HG03432 (cell line): ENCODE results near the gene DGKK.

Experiments used
- ATAC-seq: cut with Tn5 transposase; IDR thresholded peaks from one replicate; pipeline ENCODE4 v1.9.1; 2021; ENCODE audit warnings: mild to moderate bottlenecking, moderate library complexity; ENCODE audit not compliant: unreplicated experiment

DGKK gene

GRCh38 chrX:50470103-50471031 is at the start of gene DGKK:
DGKK (minus strand) TSS chrX:50470825; CDS start chrX:50470678, 147 bp downstream.
- ATAC-seq = no peak

DNA sequence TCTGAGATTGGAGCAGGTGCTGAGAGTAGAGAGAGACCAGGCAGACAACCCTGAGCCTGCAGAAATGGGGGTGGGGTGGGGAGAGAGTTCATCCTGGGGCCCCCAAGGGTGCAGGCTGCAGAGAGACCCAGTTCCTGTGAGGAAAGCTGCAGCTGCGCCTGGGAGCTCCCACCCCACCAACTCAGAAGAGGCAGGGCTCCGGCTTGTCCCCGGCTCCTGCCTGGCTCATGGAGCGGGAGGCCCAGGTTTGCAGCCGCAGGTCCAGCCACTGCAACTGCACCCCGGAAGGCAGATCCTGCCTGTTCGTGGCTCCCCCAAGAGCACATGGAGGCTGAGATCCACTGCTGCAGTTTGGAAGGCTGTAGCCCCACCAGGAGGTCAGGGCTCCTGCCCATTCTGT is 44.2 kb upstream of the DGKK start:
- no peak for ATAC-seq

DNA sequence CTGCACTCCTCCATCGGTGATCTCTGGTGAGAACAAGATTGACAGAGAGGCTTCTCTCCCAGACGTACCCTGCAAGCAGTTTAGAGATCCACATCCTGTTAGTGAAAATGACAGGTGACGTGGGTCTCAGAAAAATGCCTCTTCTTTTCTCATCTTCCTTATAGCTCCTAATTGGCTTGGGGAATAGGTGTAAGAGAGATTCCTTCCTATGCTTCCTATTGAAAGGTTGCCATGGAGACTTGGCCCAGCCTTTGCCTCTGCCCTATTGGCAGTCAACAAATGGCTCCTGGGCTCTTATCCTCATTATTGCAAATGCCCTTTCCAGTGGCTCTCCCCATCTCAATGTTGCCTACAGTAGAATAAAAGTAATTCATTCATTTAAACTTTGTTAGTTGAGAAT is 26.5 kb upstream of the DGKK start:
- ATAC-seq = no peak

DNA sequence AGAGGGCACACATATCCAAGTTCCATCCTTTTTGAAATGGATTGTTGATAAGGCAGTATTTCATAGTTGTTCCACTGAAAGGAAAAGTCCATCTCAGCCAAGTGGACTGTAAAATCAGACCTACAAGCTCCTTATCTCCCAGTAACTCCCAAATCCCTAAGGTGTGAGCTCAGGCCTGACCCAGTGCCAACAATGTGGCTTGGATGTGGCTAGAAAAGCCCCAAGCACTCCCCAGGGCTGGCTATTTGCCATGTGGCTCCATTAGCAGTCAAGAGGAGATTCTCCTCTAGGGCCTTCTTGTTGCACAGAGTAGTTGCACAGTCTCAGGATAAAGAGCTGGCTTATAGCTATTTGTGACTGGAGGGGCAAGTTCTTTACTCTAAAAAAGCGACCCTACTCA is 25.0 kb upstream of the DGKK start:
- ATAC-seq = no peak

GRCh38 chrX:50492720-50493119 is 22.1 kb upstream of the DGKK start:
- no peak for ATAC-seq

DNA sequence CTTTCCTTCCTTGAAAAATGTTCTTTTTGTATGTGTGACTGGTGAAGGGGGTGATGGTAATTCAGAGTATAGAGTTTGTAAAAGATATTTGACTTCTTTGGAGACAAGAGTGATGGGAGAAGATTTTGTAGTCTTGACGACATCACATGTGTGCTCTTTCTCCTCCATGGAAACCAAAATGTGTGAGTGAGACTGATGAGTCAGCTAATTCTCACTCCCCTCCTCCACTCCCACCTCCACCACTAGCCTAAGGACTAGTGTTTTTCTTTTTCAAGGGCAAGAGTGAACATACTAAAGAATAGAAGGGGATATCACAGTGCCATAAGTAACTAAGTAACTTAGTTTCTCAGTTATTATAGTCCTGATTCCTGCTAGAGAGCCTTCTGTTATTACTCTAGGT is 14.0 kb upstream of the DGKK start:
- no peak for ATAC-seq

- ATAC-seq = no peak
Observed at GRCh38 chrX:50483283-50483682, 12.7 kb upstream of the DGKK start.

DNA sequence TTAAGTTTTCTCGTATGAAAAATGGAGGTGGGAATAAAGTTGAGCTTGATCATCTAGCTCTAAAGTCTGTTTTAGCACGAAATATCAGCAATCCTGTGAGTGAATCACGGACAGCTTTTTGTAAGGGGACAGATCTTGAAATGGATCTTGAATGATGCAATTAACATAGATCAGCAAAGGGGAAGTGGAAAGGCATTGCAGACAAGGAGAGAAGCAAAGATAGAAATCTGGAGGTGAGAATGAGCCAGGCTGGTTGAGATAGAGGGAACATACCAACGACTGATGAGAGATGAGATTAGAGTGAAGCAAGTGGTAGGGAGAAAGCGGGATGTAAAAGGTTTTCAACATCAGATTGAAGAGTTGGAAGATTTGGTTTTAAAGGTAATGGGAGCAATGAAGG is 4.6 kb upstream of the DGKK start:
- no peak for ATAC-seq

DNA sequence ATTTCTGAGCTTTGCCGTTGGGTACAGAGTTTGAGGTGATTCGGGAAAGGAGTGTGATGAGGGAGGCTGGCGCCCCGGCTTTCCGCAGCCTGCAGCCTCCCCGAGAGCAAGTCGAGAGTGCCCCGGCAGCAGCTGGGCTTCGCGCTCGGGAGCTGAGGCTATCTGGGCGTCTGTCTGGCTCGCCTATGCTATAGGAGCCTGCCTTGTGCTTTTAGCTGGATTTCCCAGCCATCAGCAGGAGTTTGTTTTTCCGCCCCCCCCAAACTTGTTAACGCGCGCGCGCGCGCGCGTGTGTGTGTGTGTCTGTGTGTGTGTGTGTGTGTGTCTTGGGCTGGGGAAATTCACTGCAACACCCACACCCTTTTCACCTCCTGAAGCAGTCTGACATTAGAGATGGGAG is 765 bp upstream of the DGKK start:
- ATAC-seq = no peak

DNA sequence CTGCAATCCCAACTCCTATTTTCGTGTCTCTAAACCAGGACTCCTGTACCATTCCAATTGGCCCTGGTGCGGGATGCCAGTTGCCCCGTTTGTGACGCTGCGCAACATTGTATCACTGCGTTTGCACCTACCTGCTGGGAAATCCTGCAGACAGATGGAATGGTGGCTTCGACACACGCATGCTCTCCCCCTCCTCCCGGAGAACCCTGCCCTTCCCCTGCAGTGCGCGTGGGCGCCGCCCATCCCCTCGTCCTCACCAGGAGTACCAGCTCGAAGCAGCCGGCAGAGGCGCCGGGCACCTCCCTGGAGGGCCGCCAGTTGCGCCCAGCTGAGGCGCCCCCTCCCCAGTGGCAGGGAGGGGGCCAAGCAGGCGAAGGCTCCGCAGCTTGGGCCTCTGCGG is 1.4 kb downstream of the DGKK start:
- no peak for ATAC-seq

DNA sequence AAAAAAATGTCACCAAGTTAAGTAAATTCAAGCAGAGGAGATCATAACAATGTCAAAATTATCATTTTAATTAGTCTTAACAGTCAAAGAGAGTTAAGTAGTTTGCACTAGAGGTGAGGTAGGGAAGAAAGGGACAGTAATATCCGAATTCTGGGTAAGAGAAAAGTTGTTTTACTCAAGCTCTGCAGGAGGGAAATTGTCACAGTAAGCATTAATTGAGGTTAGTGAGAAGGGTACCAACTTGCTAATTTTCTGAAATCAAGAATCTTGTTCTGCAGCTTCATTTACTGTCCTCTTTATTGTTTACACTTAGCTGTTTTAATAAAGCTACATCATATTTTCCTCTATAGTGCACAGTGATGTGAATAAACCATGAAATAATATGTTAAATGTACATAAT is 11.0 kb downstream of the DGKK start:
- no peak for ATAC-seq

DNA sequence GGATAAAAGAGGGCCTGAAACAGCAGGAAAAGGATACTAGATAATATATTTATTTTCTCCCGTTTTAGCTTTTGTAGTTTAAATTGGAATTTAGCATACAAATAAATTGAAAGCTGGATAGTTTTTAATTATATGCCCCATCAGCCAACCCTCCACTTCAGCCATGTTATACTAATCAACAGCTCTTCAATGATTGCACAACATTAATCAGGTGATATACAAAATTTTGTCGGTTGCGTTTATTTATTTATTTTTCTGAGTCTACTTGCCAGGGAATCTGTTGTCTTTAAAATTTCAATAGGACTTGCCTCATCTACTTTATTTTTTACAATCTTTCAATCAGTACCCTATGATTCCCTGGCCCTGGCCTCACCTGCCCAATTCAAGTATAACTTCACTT is 12.1 kb downstream of the DGKK start:
- no peak for ATAC-seq

GRCh38 chrX:50456712-50457484 is 13.7 kb downstream of the DGKK start:
- ATAC-seq = no peak

DNA sequence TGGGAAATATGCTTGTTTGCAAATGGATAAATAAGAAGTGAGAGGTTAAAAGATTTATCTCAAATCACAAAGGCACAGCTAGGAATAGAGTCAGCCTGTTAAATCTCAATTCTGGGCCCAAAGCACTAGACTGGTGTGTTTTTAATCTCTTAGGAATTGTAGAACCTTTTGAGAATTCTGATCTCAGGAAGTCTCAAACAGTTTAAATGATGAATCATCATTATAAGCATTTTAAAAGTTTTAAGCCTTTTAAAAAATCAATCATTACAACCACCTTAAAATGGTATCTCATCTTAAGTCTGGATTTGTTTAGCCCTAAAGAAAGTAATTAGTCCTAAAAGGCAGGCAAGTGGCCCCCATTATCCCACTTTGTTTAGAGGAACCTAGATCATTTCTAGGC is 17.8 kb downstream of the DGKK start:
- ATAC-seq = no peak

DNA sequence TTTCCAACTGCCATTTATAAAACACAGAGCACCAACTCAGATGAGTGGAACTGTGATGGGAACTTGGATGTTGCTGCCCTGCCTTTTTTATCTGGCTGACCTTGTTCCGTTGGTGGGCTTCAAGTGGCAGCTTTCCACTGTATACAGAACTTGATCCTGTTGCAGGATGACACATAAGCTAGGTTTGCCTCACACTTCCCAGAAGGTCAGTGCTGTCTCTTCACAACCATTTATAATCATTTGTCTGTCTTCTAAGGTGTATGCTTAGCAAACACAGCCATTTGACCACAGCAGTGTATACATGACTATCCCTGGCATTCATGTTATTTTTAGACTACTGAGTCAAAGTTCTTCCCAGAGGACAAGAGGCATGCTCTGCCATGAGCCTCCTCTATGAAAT is 20.3 kb downstream of the DGKK start:
- no peak for ATAC-seq

- no peak for ATAC-seq
Observed at GRCh38 chrX:50448565-50448964, 22.1 kb downstream of the DGKK start.

- ATAC-seq = no peak
Observed at GRCh38 chrX:50447535-50447934, 23.1 kb downstream of the DGKK start.

DNA sequence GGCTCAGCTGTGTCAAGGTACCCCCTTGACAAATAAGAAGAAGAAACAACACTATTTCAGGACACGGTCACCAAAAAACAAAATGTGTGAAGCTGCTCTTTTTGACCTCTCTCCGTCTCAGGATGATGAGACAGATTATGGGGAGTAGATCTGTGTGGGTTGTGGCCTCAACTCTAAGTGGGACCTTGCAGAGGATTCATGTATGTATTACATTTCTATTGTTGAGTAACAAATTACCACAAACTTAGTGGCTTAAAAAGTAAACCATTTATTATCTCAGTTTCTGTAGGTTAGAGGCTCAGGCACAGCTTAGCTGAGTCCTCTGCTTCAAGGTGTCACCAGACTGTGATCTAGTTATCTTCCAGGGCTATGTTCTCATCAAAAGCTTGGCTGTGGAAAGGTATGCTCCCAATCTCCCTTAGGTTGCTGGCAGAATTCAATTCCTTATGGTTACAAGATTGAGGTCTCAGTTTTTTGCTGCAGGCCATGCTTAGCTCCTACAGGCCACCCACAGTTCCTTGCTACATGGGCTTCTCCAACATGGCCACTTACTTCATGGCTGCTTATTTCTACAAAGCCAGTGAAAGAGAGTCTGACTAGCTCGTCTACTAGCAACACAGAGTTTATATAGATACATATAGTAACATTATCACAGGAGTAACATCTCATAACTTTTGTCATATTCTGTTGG is 28.1 kb downstream of the DGKK start:
- no peak for ATAC-seq

- no peak for ATAC-seq
Observed at GRCh38 chrX:50436797-50437196, 33.8 kb downstream of the DGKK start.

GRCh38 chrX:50432829-50433289 is 37.8 kb downstream of the DGKK start:
- no peak for ATAC-seq

GRCh38 chrX:50431623-50432022 is 39.0 kb downstream of the DGKK start:
- no peak for ATAC-seq
